ENCODE measurements around the gene ADIG.

DNA sequence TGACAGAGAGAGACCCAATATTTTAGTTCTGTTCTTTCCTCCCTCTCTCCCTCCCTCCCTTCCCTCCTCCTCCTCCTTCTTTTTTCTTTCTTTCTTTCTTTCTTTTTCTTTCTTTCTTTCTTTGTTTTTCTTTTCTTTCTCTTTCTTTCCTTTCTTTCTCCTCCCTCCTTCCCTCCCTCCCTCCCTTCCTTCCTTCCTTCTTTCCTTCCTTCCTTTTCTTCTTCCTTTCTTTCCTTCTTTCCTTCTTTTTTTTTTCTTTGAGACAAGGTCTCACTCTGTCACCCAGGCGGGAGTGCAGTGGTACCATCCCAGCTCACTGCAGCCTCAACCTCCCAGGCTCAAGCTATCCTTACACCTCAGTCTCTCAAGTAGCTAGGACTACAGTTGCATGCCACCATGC, 49.0 kb downstream of the ADIG start:
- TF ChIP-seq, protein P1, sequence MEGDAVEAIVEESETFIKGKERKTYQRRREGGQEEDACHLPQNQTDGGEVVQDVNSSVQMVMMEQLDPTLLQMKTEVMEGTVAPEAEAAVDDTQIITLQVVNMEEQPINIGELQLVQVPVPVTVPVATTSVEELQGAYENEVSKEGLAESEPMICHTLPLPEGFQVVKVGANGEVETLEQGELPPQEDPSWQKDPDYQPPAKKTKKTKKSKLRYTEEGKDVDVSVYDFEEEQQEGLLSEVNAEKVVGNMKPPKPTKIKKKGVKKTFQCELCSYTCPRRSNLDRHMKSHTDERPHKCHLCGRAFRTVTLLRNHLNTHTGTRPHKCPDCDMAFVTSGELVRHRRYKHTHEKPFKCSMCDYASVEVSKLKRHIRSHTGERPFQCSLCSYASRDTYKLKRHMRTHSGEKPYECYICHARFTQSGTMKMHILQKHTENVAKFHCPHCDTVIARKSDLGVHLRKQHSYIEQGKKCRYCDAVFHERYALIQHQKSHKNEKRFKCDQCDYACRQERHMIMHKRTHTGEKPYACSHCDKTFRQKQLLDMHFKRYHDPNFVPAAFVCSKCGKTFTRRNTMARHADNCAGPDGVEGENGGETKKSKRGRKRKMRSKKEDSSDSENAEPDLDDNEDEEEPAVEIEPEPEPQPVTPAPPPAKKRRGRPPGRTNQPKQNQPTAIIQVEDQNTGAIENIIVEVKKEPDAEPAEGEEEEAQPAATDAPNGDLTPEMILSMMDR (IDR thresholded peaks at IDR 0.05; ENCODE audit: low read depth, low read length): no peak
- TF ChIP-seq, protein P2, sequence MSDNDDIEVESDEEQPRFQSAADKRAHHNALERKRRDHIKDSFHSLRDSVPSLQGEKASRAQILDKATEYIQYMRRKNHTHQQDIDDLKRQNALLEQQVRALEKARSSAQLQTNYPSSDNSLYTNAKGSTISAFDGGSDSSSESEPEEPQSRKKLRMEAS (IDR thresholded peaks at IDR 0.05; ENCODE audit: low read depth, low read length): no peak
- no peak for TF ChIP-seq POLR2A (IDR thresholded peaks at IDR 0.05; ENCODE audit: extremely low read depth, insufficient read length)
- TF ChIP-seq MYC (IDR thresholded peaks at IDR 0.05; ENCODE audit: low read depth, low read length): no peak

All from NB4 (cell line).